ENCODE results near the gene AHRR.

Gene AHRR

GRCh38 chr5:351921-352245 is 30.4 kb downstream of the AHRR start:
- in situ Hi-C loops (cut with HindIII; ENCODE audit: low sequenced_read_pairs): no loop called here
- DNase-seq (ENCODE audit: low read depth): no peak
- H3K4me3 ChIP-seq (ENCODE audit: low read depth, low read length): no peak overlapping the region
- TF ChIP-seq CTCF (IDR thresholded peaks at IDR 0.05; ENCODE audit: low read depth, low read length, missing control alignments): no peak

- no peak overlapping the region for H3K4me3 ChIP-seq (ENCODE audit: low read depth, low read length)
- no peak for TF ChIP-seq CTCF (IDR thresholded peaks at IDR 0.05; ENCODE audit: low read depth, low read length, missing control alignments)
- DNase-seq (ENCODE audit: low read depth): no peak
- in situ Hi-C loops (cut with HindIII; ENCODE audit: low sequenced_read_pairs): no loop called here
Observed at GRCh38 chr5:352639-353611, 31.4 kb downstream of the AHRR start.

GRCh38 chr5:353612-354580 is 32.4 kb downstream of the AHRR start:
- TF ChIP-seq CTCF (IDR thresholded peaks at IDR 0.05; ENCODE audit: low read depth, low read length, missing control alignments): no peak
- in situ Hi-C loops (cut with HindIII; ENCODE audit: low sequenced_read_pairs): no loop called here
- no peak for DNase-seq (ENCODE audit: low read depth)

GRCh38 chr5:354581-355378 is 33.3 kb downstream of the AHRR start:
- no peak for DNase-seq (ENCODE audit: low read depth)
- no peak for TF ChIP-seq CTCF (IDR thresholded peaks at IDR 0.05; ENCODE audit: low read depth, low read length, missing control alignments)
- H3K4me3 ChIP-seq (ENCODE audit: low read depth, low read length): no peak overlapping the region
- in situ Hi-C loops (cut with HindIII; ENCODE audit: low sequenced_read_pairs): no loop called here

More at GRCh38 chr5:353612-354580, 32.4 kb downstream of the AHRR start:
- H3K4me3 ChIP-seq (ENCODE audit: low read depth, low read length): no peak overlapping the region

- no peak for DNase-seq (ENCODE audit: low read depth)
- in situ Hi-C loops (cut with HindIII; ENCODE audit: low sequenced_read_pairs): no loop called here
- TF ChIP-seq CTCF (IDR thresholded peaks at IDR 0.05; ENCODE audit: low read depth, low read length, missing control alignments): no peak
- no peak overlapping the region for H3K4me3 ChIP-seq (ENCODE audit: low read depth, low read length)
Observed at GRCh38 chr5:355379-355935, 33.9 kb downstream of the AHRR start.
